HG03103 (cell line): Measurements from ENCODE around the gene EFNA5.

ENCODE experiments used
- ATAC-seq: cut with Tn5 transposase; IDR thresholded peaks from one replicate; pipeline ENCODE4 v1.9.1; 2021; ENCODE audit warnings: low read depth; ENCODE audit not compliant: unreplicated experiment

Gene EFNA5

GRCh38 chr5:107607196-107607595 is 63.5 kb downstream of the EFNA5 start:
- no peak for ATAC-seq

GRCh38 chr5:107605596-107606125 is 65.1 kb downstream of the EFNA5 start:
- no peak for ATAC-seq

GRCh38 chr5:107604990-107605389 is 65.7 kb downstream of the EFNA5 start:
- no peak for ATAC-seq

- no peak for ATAC-seq
Observed at GRCh38 chr5:107604146-107604910, 66.4 kb downstream of the EFNA5 start.

DNA sequence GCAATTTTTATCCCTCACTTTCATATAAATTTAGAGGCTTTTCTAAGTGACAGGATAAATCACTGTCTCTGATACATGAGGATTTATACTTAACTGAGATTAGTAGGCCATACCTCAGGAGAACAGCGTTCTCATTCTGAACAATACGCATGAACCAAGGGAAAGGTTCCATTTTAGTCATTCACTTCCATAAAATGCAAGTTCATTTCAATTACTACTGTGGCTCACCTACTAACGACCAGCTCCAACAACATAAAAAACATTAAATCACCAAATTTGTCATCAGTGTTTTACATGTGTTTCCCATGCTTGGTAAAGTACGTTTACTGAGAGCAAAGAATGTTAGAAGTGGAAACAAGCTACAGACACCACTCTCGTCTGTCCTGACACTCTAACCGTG is 67.4 kb downstream of the EFNA5 start:
- ATAC-seq, result no peak

DNA sequence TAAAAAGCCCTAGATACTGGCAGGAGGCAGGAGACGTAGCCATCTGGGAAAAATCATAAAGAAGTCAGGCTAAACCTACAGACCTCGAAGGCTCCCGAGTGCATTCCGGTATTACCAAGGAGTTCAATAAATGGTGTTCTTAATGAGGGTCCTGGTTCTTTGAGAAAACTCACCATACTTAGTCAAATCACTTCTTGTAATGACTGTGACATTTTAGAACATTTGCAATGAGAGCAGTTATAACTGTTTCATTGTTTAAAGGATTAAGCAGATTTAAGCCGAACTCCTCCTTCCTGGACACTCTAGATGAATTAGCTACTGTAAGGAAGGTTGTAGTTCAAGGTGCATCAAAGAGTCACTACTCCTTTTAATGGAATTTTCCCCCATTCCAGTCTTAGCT is 67.8 kb downstream of the EFNA5 start:
- ATAC-seq, result no peak

GRCh38 chr5:107601076-107601475 is 69.7 kb downstream of the EFNA5 start:
- no peak for ATAC-seq

DNA sequence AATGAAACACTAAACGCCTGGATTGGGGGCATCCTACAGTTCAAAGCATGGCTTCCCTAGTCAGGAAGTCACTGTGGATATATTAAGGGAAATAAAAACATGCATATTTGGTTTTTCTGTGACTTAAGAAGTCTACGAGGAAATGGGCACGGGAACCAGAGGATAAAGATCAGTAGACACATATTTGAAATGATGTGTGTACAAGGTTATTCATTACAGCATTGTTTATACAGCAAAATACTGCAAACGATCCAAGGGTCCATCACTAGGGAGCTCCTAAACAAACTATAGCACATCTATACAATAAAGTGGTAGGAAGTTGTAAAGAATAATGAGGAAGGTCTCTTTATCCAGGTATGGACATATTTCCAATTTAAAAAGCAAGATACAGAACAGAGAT is 71.8 kb downstream of the EFNA5 start:
- no peak for ATAC-seq

DNA sequence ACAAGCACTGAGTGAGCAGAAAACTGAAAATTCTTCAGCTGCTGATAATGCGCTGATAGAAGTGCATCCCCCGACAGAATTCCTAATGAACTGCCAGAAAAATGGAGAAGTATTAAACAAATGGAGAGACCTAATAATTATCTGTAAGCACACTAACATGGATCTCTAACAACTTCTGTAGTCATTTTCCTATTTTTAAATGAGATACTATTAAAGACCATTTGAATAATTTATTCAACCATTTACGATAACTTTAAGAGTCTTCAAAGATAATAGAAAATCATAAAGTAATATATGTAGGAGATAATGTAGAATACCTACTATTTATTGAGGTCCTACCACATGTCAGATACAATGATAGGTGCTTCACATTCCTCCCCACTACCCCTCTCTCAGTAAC is 72.9 kb downstream of the EFNA5 start:
- ATAC-seq, result no peak

DNA sequence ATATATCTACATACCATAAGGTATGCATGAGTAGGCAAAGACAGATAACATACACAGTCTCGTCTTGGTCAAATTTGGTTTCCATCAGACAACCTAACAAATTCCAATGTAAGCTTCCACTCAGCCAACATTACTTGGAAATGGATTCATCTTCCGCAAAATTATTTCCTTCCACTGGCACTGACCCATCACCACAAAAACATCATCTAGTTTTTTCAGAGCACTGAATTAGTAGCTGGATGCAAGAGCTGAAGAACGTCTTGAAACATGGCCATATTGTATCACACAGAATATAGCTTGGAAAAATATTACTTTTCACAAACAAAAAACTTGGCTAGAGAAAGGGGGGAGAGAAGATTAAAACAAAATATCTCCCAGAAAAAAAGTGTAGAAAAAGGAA is 73.5 kb downstream of the EFNA5 start:
- no peak for ATAC-seq

- no peak for ATAC-seq
Observed at GRCh38 chr5:107594253-107595045, 76.3 kb downstream of the EFNA5 start.

DNA sequence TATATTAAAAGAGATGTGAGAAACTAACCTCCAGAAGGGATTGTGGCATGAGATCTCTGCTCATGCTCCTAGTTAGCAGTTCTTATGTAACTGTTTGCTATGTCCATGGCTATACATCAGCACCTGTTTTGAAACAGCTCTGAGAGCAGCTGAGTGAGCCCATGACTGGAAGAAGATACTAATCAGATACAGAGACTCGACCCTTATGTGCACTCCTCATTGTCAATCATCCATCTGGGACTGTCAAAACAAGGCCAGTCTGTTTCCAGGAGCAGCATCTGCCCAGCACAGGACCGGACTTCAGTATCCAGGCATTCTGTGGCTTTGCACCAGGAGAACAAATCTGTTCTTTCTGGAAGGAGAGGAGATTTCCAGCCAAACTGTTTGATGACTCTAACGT is 77.7 kb downstream of the EFNA5 start:
- no peak for ATAC-seq

DNA sequence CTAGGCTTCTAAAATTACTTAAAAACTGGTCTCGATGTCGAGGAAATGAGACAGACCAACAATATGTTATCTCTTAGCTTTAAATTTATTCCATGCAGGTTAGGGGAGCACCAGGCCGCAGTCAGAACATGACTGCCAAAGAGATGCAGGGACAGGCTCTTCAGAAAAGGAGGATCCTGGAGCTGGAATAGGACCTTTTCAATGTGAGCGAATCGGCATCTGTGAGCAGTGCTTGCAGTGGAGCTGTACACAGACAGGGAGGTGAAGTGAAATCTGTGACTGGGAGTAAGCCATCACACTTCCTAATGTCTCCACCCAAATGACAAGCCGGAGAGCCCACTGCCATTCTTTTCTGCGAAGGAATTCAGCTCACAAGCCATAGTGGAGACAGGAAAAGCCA is 78.2 kb downstream of the EFNA5 start:
- ATAC-seq, result no peak

DNA sequence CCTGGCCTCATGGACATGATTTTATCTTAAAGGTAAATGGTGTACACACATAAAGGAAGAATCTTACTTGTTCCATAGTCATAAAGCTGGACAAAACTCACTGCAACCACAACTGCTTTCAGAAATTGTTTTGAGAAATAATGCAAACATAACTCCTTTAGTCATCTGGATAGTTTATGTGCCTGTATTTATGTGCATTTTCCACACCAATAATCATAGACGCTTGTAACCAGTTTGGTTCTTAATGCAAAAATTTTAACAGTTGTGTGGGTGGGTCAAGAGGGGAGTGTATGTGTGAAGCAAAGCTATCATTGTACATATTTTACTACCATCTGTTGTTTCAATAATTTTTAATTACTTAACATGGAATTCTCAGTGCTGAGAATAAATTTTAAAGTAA is 80.1 kb downstream of the EFNA5 start:
- ATAC-seq, result no peak

GRCh38 chr5:107589520-107590193 is 81.1 kb downstream of the EFNA5 start:
- ATAC-seq, result no peak

GRCh38 chr5:107582625-107583024 is 88.1 kb downstream of the EFNA5 start:
- ATAC-seq, result no peak

GRCh38 chr5:107580889-107581820 is 89.6 kb downstream of the EFNA5 start:
- no peak for ATAC-seq

DNA sequence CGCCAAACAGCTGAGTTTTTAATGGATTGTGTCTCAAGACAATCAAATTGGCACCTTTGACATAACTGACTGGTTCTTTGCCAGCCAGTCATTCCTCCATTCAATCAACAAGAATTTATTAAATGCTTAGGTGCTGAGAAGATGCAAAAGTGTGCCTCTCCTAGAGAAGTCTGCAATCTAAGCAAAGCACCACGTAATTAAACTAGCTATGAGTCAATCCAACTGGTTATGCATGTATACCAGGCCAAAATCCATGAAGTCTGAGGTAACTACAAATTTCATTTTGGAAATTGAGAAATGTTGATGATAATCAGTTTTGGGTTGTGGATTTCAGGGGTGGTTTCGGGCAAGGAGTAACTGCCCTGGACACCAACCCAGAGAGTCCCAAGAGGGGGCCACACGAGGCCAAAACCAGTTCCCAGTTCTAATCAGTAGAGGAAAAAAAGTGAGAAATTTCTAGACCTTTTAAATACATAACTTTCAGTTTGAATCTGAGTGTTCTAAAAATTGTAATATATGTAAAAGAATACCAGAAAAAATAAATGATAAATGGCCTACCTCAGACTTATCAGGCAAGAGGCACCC is 92.6 kb downstream of the EFNA5 start:
- ATAC-seq, result no peak

GRCh38 chr5:107577394-107577950 is 93.3 kb downstream of the EFNA5 start:
- ATAC-seq, result no peak
